ENCODE data around the gene OR51G2.
"Not testable (repeated sequence)": the region's sequence is repeated elsewhere in the genome, so short reads cannot be mapped to it uniquely, and the experiment has no call there.

The OR51G2 gene

GRCh38 chr11:4919250-4919649, at the start of gene OR51G2:
Gene OR51G2, minus strand, starts transcription at chr11:4919350. Its CDS starts 3,687 bp downstream, at chr11:4915663.
- no peak for DNase-seq

- no peak for DNase-seq
Measured at GRCh38 chr11:4962816-4963215, 43.7 kb upstream of the OR51G2 start.

GRCh38 chr11:4960877-4961276, 41.7 kb upstream of the OR51G2 start:
- no peak for DNase-seq

GRCh38 chr11:4957396-4957795, 38.2 kb upstream of the OR51G2 start:
- no peak for DNase-seq

- DNase-seq: not testable (repeated sequence)
Measured at GRCh38 chr11:4955613-4956012, 36.5 kb upstream of the OR51G2 start, which contains the start of gene OR51A2. Gene OR51A2, minus strand, starts transcription at chr11:4955713. Its CDS starts 0 bp downstream, at chr11:4955713.

GRCh38 chr11:4947505-4947904, 28.4 kb upstream of the OR51G2 start, which contains the start of gene OR51A4:
Gene OR51A4, minus strand, starts transcription at chr11:4947605. Its CDS starts 505 bp downstream, at chr11:4947100.
- DNase-seq: no peak

GRCh38 chr11:4936745-4937144, 17.6 kb upstream of the OR51G2 start:
- DNase-seq: no peak

- DNase-seq: no peak
Measured at GRCh38 chr11:4932751-4933150, 13.6 kb upstream of the OR51G2 start.

- no peak for DNase-seq
Measured at GRCh38 chr11:4926608-4927007, 7.5 kb upstream of the OR51G2 start.

GRCh38 chr11:4924239-4924638, 5.1 kb upstream of the OR51G2 start, which contains the start of gene OR51G1:
Gene OR51G1, minus strand, starts transcription at chr11:4924339. Its CDS starts 0 bp downstream, at chr11:4924339.
- DNase-seq: no peak

GRCh38 chr11:4922304-4922703, 3.2 kb upstream of the OR51G2 start:
- DNase-seq: no peak

- no peak for DNase-seq
Measured at GRCh38 chr11:4921796-4922195, 2.6 kb upstream of the OR51G2 start.

- DNase-seq: no peak
Measured at GRCh38 chr11:4916581-4916980, 2.6 kb downstream of the OR51G2 start.

- DNase-seq: no peak
Measured at GRCh38 chr11:4903484-4903883, 15.7 kb downstream of the OR51G2 start, which contains the start of gene OR51A7. Gene OR51A7, plus strand, starts transcription at chr11:4903783. Its CDS starts 3,587 bp downstream, at chr11:4907370.

- peak; percentile 50 for DNase-seq
Measured at GRCh38 chr11:4891996-4892640, 27.0 kb downstream of the OR51G2 start.

- no peak for DNase-seq
Measured at GRCh38 chr11:4890279-4890678, 28.9 kb downstream of the OR51G2 start.

- no peak for DNase-seq
Measured at GRCh38 chr11:4887591-4887990, 31.6 kb downstream of the OR51G2 start.

GRCh38 chr11:4886186-4886585, 33.0 kb downstream of the OR51G2 start:
- DNase-seq: no peak

- no peak for DNase-seq
Measured at GRCh38 chr11:4884361-4884760, 34.8 kb downstream of the OR51G2 start.

- no peak for DNase-seq
Measured at GRCh38 chr11:4882543-4882942, 36.6 kb downstream of the OR51G2 start.

GRCh38 chr11:4881860-4882500, 37.2 kb downstream of the OR51G2 start, which contains the start of gene OR51T1:
Gene OR51T1, plus strand, starts transcription at chr11:4881900. Its CDS starts 0 bp downstream, at chr11:4881900.
- no peak for DNase-seq

- DNase-seq: no peak
Measured at GRCh38 chr11:4881188-4881587, 38.0 kb downstream of the OR51G2 start.

- DNase-seq: no peak
Measured at GRCh38 chr11:4865855-4866254, 53.3 kb downstream of the OR51G2 start.

- DNase-seq: no peak
Measured at GRCh38 chr11:4863876-4864275, 55.3 kb downstream of the OR51G2 start.
